Fibroblast of gingiva (primary cell): ENCODE measurements around the gene NETO2.

Experiments
- DNase-seq: peaks from one replicate; pipeline ENCODE4 v3.0.0-alpha.2; 2011; ENCODE audit warnings: low read depth

NETO2 gene

DNA sequence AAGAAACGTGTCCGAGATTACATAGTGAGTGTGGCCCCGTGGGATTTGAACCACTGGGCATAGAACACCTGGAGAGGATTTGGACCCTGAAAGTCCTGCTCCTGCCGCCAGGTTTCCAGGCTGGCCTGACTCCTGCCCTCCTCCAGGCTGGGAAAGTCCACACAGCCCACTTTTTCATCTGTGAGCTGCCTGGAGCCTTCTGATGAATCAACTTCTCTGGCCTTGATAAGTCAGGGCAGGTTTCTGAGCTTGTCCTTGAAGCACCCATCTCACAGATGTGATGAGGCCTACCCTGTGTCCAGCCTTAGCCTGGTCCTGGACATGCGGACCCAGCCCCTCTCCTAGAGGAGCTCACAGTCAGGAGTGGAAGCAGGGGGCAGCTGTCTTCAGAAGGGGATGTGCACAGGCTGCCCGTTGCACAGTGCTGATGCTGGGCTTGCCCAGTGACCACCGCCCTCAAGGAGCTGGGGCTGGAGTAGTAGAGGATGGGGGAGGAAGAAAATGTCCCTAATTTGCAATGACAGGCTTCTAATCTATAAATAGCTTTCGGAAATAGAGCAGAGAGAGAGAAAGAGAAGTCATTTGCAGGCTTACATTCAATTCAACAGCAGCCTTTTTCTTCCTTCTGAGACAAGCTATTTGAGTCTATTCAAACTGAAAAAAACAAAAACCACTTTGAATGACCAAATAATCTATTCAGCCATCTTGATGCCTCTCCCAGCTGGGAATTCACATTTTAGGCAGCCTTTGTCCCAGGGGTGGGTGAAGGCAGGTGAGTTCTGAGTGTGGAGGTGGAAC is 96.8 kb downstream of the NETO2 start:
- no peak for DNase-seq

- DNase-seq, result no peak
Measured at GRCh38 chr16:47045459-47045858, 98.3 kb downstream of the NETO2 start.

DNA sequence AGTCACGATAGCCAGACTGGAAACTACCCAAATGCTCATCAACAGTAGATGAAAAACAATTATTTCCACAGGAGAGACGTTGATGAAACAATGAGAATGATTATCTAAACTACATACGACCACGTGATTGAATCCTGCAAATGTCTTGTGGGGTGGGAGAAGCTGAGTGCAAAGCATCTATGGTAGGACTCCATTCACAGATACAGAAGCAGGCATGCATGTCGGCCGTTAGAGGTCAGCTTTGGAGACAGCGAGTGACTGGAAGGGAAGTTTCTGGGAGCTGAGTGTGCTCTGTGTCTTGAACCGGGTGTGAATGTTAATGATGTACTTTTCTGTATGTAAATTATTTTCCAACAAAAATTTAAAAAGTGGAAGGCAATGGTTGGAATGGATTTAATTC is 98.7 kb downstream of the NETO2 start:
- DNase-seq, result no peak

- DNase-seq, result no peak
Measured at GRCh38 chr16:47043970-47044684, 99.6 kb downstream of the NETO2 start.

GRCh38 chr16:47043200-47043599 is 100.5 kb downstream of the NETO2 start:
- DNase-seq, result no peak

GRCh38 chr16:47037746-47038458 is 105.8 kb downstream of the NETO2 start:
- DNase-seq, result peak; percentile 70

GRCh38 chr16:47037396-47037745 is 106.4 kb downstream of the NETO2 start:
- DNase-seq, result no peak

GRCh38 chr16:47036201-47036600 is 107.5 kb downstream of the NETO2 start:
- DNase-seq, result no peak

GRCh38 chr16:47035436-47035835 is 108.3 kb downstream of the NETO2 start:
- no peak for DNase-seq

- DNase-seq, result no peak
Measured at GRCh38 chr16:47034455-47034854, 109.3 kb downstream of the NETO2 start.

DNA sequence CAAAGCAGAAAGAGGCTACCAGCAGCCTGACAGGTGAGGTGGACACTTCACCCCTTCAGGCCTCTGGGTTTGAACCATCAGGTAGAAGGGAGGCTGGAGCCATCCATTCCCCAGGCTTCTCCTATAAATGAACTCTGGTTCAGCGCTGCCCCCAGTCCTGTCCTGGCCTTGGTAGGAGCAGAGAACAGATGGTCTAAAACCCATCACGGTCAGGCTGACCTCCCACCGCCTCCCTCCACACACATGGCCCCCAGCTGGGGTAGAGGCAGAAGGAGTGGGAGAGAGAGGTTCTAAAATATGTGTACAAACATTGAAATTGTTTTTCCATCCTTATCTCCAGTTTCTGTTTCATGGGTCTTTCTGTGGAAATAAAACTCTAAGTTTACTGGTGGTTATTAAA is 110.6 kb downstream of the NETO2 start:
- DNase-seq, result no peak

DNA sequence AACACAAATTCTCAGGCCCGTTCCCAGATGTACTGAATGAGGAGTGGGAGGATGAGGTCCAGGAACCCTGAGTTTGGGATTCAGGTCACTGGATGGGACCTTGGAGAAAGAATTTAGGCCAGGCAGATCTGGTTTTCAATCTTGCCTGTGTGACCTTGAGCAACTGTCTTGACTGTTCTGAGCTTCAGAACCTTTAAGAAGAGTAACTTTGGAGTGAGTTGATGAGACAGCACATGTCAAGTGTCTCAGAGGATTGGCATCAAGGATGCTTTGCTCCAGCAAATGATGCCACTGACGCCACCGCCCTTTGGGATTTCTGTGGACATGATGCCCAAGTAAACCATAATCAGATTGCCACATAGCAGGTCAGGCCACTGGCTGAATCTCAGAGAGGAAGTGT is 114.0 kb downstream of the NETO2 start:
- no peak for DNase-seq

DNA sequence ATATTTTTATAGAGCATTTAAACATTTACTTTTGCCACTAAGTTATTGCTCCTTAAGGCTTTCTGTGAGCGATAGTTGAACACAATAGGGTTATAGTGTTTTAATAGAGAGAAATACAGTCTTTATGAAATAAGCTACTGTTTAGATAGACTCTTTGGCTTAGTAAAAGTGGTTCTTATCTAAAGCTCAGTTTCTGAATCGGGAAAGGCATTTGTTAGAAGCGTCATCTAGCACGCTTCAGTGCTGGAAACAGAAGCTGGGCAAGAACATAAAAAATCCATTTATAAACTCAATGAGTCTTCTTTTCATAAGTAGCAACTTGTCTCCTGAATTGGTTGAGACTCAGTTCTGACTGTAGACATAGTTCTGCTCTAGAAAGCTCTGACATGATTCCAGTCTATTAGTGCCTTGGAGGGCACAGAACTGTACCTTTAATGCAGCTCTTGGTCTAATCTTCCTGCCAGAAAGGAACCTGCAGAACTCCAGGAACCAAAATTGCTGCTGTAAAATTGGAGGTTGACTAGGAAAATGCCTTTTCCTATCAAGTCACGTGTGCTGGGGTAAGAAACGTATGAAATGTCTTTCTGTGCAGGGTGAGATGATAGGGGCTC is 114.9 kb downstream of the NETO2 start:
- DNase-seq, result no peak
